Dedifferentiated amniotic fluid mesenchymal stem cell (primary cell): ENCODE data around the gene VENTX.
"Not testable (repeated sequence)": the region's sequence is repeated elsewhere in the genome, so short reads cannot be mapped to it uniquely, and the experiment has no call there.

Source experiments
- DNase-seq: peaks from one replicate; pipeline ENCODE4 v3.0.0-alpha.2; 2016; ENCODE audit errors: extremely low spot score

The VENTX gene

GRCh38 chr10:133254421-133255120 is 16.9 kb downstream of the VENTX start:
- DNase-seq, result no peak

- no peak for DNase-seq
Measured at GRCh38 chr10:133255323-133255722, 17.7 kb downstream of the VENTX start.

- DNase-seq, result no peak
Measured at GRCh38 chr10:133257489-133258065, 19.9 kb downstream of the VENTX start.

DNA sequence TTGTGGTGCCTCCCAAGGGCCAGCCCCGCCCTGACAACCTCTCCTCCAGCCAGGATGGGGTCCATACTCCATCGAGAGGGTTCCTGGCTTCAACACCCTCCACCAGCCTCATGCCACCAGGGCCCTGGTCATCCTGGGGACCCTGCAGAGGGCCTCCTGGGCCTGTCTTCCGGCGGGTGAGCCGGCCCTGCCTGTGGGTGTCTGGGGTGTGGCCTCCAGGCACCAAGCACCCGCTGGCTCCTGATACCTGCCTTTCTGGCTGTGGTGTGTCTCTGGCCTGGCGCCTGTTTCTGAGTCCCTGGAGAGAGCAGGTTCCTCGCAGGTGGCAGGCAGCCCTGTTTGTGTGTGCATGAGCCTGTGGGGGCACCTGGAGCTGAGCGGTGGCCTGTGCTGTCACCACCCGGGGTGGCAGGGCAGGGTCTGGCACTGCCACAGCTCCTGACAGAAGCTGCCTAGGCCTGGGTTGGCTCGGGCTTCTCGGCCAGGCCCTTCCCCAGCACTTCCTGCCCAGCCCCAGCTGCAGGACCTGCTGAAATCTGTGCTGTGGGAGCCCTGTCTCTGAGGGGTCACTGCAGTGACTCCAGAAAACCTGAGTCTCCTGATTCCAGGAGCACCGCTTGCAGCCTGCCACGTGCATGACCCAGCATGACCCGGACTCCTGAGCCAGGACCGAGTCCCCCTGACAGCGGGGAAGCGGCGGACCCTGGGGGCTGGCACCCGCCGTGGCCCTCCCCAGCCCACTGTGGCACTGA is 20.6 kb downstream of the VENTX start:
- no peak for DNase-seq

DNA sequence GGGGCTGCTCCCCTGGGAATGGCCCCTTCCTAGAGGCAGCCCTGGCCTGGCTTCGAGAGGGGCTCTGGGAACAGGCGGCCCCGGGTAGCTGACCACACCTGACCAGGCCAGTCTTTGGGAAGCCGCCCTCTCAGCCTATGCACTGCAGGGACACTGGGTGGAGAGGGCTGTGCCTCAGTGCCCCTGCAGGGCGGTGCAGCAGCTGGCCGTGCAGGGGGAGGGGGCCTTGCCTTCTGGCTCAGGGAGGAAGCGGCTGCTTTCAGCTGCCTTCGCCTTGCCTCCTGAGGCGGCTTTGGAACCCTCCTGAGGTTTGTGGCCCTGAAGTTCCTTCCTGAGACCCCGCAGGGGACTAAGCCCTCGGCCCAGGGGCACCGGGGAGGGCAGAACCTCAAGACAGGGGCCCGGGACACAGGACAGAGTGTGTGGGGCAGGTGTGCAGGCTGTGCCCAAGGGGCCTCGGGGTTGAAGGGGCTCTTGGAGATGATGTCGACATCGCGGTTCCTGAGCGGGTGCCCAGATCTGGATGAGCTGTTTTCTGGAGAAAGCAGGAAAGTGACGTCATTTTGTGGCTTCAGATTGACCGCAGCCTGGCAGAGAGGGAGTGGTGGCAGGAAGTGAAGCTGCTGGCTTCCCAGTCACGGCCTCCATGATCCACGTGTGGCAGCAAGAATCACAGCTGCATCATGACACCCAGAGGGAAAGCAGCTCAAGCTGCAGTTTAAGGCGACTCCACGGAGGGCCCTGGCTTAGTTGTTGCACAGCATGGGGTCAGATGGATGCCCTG is 21.4 kb downstream of the VENTX start:
- DNase-seq, result peak; percentile 98

- DNase-seq, result no peak
Measured at GRCh38 chr10:133259602-133259989, 21.9 kb downstream of the VENTX start.

DNA sequence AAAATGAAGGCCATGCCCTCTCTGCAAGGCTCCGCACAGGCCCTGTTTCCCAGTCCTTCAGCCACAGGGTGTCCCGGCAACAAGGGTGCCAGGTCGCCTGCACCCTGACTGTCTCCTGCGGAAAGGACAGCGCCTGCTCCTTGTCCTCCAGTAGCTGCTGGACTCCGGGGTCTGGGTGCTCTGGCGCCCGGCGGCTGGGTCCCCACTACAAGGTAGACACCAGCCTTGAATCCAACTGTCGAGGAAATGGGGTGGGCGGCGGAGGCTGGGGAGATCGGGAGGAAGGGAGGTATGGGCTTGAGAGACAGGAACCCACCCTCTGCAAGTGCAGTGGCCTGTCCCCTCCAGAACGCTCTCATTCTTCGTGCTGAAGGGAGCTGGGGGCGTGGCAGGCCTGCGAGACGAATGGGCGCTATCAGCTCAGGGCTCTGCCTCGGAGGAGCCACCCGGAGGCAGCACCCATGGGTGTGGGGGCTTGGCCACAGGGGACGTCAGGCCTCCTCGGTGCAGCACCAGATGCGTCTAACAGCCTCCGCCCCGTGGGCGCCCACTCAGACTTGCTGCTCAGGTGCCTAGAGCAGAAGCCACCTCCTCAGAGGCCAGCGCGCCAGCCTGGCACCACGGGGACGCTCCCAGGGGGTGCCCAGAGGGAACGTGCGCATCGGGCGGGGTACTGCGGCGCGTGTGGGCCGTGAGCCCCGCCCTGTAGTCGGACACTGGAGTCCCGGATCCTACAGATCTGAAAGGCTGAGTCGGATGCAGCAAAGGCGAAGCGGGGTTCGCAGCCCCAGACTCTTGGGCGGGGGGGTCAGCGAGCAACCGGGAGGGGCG is 23.5 kb downstream of the VENTX start:
- no peak for DNase-seq

DNA sequence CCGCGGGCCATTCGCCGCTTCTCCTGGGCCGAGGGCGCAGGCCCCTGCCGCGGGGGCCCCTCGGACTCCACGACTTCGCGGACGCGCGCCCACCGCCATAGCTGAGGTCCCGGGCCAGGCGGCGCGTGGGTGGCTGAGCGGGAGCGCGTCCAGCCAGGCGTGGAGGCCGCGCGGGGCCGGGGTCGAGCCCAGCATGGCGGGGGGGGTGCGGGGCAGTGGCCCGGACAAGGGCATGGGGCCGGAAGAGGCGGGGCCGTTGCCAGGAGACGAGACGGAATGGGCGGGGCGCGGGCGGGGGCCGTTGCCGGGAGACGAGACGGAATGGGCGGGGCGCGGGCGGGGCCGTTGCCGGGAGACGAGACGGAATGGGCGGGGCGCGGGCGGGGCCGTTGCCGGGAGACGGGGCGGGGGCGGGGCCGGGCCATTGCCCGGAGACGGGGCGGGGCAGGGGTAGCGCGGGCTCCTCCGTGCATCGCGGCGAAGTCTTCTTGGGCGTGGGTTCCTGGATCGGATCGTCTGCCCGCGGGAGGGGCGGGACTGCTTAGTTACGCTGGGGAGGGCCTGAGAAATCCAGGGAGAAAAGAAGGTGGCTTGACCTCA is 24.2 kb downstream of the VENTX start:
- DNase-seq, result peak; percentile 45

DNA sequence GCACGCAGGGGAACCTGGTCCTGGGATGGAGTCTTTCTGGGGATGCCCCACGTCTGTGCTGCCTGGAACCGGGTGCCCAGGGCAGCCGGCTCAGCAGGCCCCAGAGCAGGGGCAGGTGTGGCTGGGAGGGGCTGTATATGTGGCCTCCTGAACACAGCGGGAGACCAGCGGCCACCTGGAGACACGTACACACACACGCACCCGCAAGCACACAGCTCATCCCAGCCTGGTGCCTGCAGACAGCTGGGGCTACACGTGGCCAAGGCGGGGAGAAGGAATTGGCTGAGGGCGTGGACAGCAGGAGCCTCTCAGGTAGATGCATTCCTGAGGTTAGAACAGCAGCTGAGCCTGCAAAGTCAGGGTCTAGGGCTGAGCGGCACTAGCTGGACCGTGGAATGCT is 25.0 kb downstream of the VENTX start:
- no peak for DNase-seq

GRCh38 chr10:133263674-133264073 is 26.0 kb downstream of the VENTX start:
- no peak for DNase-seq

DNA sequence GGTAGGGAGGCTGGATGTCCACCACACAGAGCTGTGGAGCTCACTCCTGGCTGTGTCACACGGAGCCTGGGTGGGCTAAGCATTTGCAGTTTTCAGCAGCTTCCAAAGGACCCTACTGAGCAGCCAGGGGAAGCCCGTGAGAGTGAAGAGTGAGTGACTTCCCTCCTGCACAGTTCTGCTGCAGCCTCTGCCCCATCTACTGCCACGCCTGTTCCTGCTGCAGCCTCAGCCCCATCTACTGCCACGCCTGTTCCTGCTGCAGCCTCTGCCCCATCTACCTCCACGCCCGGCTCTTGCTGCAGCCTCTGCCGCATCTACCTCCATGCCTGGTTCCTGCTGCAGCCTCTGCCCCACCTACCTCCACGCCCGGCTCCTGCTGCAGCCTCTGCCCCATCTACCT is 26.8 kb downstream of the VENTX start:
- no peak for DNase-seq

DNA sequence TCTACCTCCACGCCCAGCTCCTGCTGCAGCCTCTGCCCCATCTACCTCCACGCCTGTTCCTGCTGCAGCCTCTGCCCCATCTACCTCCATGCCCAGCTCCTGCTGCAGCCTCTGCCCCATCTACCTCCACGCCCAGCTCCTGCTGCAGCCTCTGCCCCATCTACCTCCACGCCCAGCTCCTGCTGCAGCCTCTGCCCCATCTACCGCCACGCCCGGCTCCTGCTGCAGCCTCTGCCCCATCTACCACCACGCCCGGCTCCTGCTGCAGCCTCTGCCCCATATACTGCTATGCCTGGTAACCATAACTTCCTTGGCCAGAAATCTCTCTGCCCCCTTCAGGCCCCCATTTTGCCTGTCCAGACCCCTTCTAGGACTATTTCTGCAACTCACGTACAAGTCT is 27.4 kb downstream of the VENTX start:
- DNase-seq, result not testable (repeated sequence)

GRCh38 chr10:133266056-133266795 is 28.6 kb downstream of the VENTX start:
- DNase-seq, result no peak

DNA sequence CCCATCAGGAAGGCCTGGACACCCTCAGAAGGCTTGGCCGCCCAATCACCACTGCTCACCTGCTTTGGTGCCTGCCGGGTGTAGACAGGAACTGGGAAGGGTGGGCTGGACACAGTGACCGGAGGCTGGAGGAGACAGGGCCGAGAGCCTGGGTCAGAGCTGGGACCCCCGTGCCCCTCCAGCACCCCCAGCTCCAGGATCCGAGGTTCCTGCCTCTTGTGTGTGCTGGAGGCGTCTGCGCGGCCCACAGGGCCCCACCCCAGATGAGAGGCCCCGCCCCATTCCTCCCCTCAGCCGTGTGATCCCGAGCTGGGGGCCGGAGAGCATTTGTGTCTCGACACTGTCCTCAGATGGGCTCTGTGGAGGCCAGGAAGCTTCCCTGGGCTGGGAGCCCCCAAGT is 29.6 kb downstream of the VENTX start:
- DNase-seq, result no peak

DNA sequence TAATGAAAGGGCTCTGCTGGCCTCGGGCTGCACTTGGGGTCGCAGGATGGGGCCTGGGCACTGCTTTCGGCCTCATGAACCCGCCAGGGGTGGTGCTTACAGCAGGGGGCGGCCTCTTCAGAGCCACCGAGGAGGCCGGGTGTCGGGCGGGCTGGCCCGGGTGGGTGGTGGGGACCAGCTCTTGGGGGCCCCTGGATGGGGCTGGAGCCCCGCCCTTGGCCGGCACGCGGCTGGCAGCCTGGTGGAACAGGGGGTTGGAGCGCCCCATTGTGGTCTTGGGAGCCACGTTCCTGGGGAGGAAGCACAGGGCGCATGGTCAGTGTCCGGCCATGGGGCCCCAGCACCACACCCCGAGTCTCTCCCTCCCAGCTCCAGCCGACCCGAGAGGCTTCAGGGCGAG is 30.2 kb downstream of the VENTX start:
- DNase-seq, result no peak

- no peak for DNase-seq
Measured at GRCh38 chr10:133268532-133268931, 30.9 kb downstream of the VENTX start.

GRCh38 chr10:133269367-133269766 is 31.7 kb downstream of the VENTX start:
- DNase-seq, result no peak

DNA sequence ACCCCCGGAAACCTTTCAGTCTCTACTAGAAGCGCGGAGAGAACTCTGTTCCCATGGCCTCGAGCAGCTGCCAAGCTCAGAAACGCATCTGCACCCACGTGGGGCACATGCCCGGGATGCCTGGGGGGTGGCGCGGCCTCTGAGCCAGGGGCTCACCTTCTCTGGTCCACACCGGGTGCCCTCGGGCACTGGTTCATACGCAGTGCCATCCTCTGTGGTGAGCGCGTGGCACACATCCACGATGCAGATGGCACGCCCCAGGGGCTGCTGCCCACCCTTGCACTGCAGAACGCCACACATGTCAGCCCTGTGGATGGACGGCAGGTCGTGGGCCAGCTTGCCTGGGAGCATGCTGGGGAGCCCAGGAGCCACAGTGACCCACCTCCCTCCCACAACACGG is 32.5 kb downstream of the VENTX start:
- no peak for DNase-seq

GRCh38 chr10:133270773-133271297 is 33.2 kb downstream of the VENTX start:
- no peak for DNase-seq
